ENCODE data around the gene ANO6. TPM values are rescaled to one million over a fixed set of nuclear protein-coding genes. Genes with fewer than 3 reads are reported as not detected.

Gene ANO6
- total RNA-seq, 2 experiments from 2014 or later, result 13.1 to 13.6 TPM

GRCh38 chr12:45464699-45465098 is 248.8 kb downstream of the ANO6 start:
- Mint-ChIP-seq H3K27me3 (peaks cover 3% of the 10 kb centered on the region), H3K36me3 (ENCODE audit: low read depth) (no peaks in the 10 kb centered on the region), H3K9me3 (no peaks in the 10 kb centered on the region), H3K4me1 (ENCODE audit: low read depth) (peaks cover 5% of the 10 kb centered on the region), H3K4me3 (no peak overlapping the region), H3K27ac (no peak overlapping the region)
- POLR2A ChIA-PET, result no interaction called here
- ATAC-seq, result no peak
- CTCF ChIA-PET, result interaction anchor here (1.1 kb wide), 1 partner anchor 76 kb away, joined by 3 read pairs; no protein-coding TSS in a partner anchor
- DNase-seq, result no peak
- intact Hi-C loops (cut with micrococcal nuclease), result no loop called here
- no peak for TF ChIP-seq CTCF (IDR thresholded peaks at IDR 0.05)

GRCh38 chr12:45468751-45469615 is 253.1 kb downstream of the ANO6 start:
- intact Hi-C loops (cut with micrococcal nuclease), result no loop called here
- CTCF ChIA-PET, result no interaction called here

GRCh38 chr12:45469902-45470301 is 254.0 kb downstream of the ANO6 start:
- Mint-ChIP-seq H3K27ac (no peak overlapping the region), H3K9me3 (peaks cover 6% of the 10 kb centered on the region), H3K4me3 (no peak overlapping the region), H3K4me1 (ENCODE audit: low read depth) (peaks cover 17% of the 10 kb centered on the region), H3K27me3 (no peaks in the 10 kb centered on the region), H3K36me3 (ENCODE audit: low read depth) (no peaks in the 10 kb centered on the region)
- CTCF ChIA-PET, result no interaction called here
- peak; percentile 24 for ATAC-seq
- no peak for TF ChIP-seq CTCF (IDR thresholded peaks at IDR 0.05)
- POLR2A ChIA-PET, result no interaction called here
- peak; percentile 7 for DNase-seq
- intact Hi-C loops (cut with micrococcal nuclease), result no loop called here

More at GRCh38 chr12:45468751-45469615, 253.1 kb downstream of the ANO6 start:
- Mint-ChIP-seq H3K27ac (no peak overlapping the region), H3K36me3 (ENCODE audit: low read depth) (no peaks in the 10 kb centered on the region), H3K4me1 (ENCODE audit: low read depth) (peaks cover 17% of the 10 kb centered on the region), H3K27me3 (no peaks in the 10 kb centered on the region), H3K4me3 (no peak overlapping the region), H3K9me3 (peaks cover 6% of the 10 kb centered on the region)
- POLR2A ChIA-PET, result no interaction called here
- TF ChIP-seq CTCF (IDR thresholded peaks at IDR 0.05), result no peak
- ATAC-seq (no peak), DNase-seq (no peak)

GRCh38 chr12:45473636-45474035 is 257.7 kb downstream of the ANO6 start:
- H3K9me3 Mint-ChIP-seq, result peaks cover 9% of the 10 kb centered on the region
- no peaks in the 10 kb centered on the region for H3K36me3 Mint-ChIP-seq (ENCODE audit: low read depth)
- DNase-seq (no peak), ATAC-seq (no peak)
- H3K27me3 Mint-ChIP-seq, result peaks cover 2% of the 10 kb centered on the region
- H3K4me1 Mint-ChIP-seq (ENCODE audit: low read depth), result peaks cover 17% of the 10 kb centered on the region
- CTCF ChIA-PET, result interaction anchor here (1.0 kb wide), 1 partner anchor 70 kb away, joined by 4 read pairs; no protein-coding TSS in a partner anchor
- intact Hi-C loops (cut with micrococcal nuclease), result no loop called here
- H3K27ac Mint-ChIP-seq, result no peak overlapping the region
- no peak for TF ChIP-seq CTCF (IDR thresholded peaks at IDR 0.05)
- H3K4me3 Mint-ChIP-seq, result no peak overlapping the region
- POLR2A ChIA-PET, result no interaction called here

- POLR2A ChIA-PET, result no interaction called here
- no peak for TF ChIP-seq CTCF (IDR thresholded peaks at IDR 0.05)
Measured at GRCh38 chr12:45475594-45475993, 259.7 kb downstream of the ANO6 start.

More at GRCh38 chr12:45475594-45475993, 259.7 kb downstream of the ANO6 start:
- CTCF ChIA-PET, result interaction anchor here (1.2 to 1.3 kb wide), 2 partner anchors 305 to 527 kb away, joined by 3 to 4 read pairs; no protein-coding TSS in a partner anchor
- no peak for ATAC-seq
- Mint-ChIP-seq H3K4me3 (no peak overlapping the region), H3K27me3 (peaks cover 2% of the 10 kb centered on the region), H3K4me1 (ENCODE audit: low read depth) (peaks cover 4% of the 10 kb centered on the region), H3K36me3 (ENCODE audit: low read depth) (no peaks in the 10 kb centered on the region), H3K9me3 (peaks cover 9% of the 10 kb centered on the region), H3K27ac (no peak overlapping the region)
- DNase-seq, result no peak
- intact Hi-C loops (cut with micrococcal nuclease), result no loop called here
